GM19193 (cell line): ENCODE data around the gene FCRL6.

Experiments used
- POLR2A ChIP-seq: IDR thresholded peaks from 4 replicates; pipeline ENCODE4 v1.6.1; 2011; ENCODE audit not compliant: insufficient read depth, insufficient read length; ENCODE audit errors: extremely low read depth

The FCRL6 gene

DNA sequence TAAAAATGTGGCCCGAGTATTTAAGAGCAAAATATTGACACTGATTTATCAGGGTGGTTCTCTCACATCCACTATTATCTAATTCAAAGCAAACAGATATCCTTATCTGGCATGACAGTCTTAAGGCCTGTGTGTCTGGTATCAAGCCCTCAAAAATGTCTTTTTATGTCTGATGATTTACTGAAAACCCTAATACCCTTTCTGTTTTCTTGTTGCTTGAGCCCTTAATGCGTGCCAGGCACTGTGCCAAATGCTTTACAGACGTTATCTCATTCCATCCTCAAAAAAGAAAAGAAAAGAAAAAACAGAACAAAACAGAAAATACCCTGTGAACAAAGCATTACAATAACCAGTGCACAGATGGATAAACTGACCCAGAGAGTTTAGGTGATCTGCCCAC lies 15.7 kb upstream of the FCRL6 start:
- no peak for TF ChIP-seq POLR2A

DNA sequence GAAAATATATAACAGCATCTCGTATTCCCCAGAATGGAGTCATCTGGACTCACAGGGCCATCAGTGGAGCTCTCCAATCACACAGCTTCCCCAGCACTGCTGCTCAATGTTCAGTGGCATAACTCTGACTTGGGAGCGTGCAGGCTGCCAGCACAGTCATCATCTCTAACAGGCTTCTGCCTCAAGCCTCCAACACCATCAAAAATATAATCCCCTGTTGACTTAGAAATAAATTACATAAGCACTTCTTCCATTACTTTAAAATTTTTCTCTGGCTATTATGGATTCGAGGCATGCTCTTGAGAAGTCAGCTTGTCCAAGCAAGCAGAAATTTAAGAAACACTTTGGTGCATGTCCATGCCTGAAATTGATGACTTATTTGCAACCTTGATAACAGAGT lies 15.2 kb upstream of the FCRL6 start:
- TF ChIP-seq POLR2A = no peak

DNA sequence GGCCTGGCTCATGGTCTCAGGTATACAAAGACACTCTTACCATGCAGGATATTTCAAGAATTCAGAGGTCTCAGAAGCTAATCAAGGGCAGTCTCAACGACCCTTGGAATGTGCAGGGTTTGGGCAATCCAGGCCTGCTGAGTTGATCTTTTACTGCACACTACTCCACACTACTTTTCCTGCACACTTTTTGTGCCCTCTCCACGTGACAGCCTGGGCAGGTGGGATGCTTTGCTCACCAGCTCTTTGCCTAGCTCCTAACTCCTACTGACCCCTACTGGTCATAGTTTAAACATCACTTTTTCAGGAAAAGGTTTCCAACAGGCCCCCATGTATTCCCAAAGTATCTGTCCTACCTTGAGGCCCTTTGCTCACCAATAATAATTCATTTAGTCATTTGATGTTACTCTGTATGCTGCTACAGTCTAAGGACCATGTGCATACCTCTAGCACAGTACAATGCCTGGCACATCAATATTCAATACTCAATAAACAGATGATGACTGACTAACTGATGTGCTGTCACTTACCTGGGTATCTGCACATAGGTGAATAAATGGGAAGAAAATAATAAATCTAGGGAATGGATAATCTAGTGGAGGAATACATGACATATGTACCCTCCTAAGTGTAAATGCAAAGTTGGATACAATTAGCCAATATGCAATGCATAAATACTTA lies 11.8 kb upstream of the FCRL6 start:
- no peak for TF ChIP-seq POLR2A

DNA sequence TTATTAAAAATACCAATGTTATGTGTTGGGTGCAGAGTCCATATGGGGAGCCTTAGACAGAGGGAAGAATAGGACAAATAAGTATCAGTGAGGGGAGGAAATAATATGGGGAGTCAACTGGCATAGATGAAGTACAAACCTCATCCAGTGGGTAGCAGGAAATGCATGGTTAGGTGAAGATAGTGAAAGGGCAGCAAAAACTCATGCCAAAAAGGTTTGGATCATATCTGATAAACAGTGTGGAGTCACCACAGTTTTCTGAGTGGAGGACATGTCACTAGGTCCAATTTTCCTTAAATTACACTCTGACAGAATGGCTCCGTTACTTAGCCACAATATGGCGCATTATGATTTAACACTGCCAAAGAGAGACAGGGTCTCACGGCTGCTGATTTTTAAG lies 11.1 kb upstream of the FCRL6 start:
- no peak for TF ChIP-seq POLR2A

DNA sequence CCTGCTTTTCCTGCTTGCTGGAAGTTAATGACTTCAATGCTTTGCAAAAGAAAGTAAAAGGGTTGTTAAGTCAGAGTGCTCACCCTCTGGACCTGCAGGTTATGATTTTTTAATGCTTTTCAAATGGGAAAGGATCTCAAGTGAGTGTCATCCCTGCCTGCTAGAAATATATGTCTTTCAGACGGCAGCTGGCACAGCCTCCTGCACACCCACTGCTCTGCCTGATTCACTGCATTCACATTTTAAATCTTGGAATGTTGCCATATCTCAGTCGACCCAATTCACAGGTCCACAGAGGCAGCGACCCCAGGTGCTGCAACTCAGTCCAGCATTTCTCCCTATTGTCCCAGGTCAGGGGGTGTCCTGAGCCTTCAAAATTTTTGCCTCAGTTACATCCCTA lies 10.7 kb upstream of the FCRL6 start:
- no peak for TF ChIP-seq POLR2A

DNA sequence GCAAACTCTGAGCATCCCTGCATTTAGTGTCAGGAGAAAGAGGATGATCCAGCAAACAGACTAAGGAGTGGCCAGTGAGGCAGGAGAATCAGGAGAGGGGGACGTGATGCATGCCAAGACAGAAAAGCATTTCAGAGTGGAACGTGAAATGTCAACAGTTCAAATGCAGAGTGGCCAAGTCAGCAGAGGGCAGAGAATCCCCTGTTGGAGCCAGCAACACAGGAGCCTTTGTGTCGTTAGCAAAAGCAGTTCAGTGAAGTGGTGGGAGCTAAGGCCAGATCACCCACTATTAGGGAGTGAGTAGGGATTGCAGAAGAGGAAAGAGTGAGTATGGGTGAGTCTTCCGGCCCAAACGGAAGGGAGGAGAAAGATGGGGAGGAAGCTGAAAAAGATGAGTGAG lies 6.6 kb upstream of the FCRL6 start:
- no peak for TF ChIP-seq POLR2A

DNA sequence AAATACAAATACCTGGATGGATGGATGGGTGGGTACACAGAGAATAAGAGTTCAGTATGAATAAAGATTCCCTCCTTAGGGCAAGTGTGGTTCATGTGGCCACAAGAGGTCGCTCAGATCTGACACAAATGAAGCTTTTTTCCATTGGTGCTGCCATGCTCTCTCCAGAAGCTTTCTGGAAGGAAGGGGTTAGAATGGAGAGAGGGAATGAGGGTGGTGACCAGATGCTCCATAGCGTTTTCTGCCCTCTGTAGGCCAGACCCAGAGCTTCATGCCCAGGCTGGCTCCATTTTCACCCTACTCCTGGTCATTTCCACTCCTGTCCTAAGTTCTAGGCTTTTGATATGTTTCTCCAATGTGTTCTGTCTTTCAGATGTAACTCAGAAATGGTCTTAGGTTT lies 3.3 kb upstream of the FCRL6 start:
- no peak for TF ChIP-seq POLR2A

DNA sequence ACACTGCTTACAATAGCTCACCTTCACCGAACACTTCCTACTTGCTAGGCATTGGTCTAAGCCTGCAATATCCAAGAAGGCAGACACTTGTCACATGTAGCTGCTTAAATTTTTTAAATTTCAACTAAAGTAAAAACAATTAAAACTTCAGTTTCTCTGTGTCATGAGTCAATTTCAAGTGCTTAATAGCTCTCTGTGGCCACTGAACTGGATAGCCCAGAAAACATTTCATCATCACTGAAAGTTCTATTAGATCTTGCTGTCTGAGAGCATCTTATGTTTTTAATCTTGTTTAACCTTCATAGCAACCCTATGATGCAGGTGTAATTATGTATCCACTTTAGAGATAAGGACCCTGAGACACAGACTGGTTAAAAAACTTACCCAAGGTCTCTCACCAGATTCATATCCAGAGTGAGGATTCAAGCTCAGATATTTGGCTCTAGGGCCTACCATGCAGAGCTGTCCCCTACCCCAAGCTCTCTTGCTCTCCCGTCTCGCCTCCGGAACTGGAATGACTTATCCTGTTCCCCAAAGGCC lies 2.6 kb upstream of the FCRL6 start:
- no peak for TF ChIP-seq POLR2A

DNA sequence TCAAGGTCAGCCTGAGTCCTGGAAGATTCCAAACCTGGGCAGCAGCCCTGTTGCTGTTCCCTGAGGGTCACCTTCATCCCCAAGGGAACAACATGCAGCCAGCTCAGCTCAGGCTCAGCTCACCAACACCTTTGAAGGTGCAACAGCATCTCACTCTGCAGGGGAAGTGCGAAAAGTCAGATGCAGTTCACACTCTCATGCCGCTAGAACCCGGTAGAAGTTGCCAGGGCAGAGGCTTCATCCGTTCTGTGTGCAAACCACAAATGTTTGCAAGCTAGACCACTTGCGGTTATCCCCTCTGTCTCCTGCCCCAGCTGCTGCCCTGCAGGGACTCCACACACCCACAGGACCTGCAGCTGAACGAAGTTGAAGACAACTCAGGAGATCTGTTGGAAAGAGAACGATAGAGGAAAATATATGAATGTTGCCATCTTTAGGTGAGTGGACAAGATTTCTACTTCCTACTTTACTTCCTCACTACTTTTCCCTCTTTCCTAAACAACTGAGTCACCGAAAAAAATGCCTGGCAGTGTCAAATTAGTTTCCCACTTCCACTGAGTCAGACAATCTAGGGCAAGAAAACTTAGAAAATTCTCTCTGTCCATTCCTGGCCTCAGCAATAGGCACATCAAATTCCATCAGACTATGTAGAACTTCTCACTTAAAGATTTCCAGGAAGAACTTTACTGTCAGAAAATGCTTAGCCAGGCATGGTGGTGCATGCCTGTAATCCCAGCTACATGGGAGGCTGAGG lies 1.8 kb upstream of the FCRL6 start:
- TF ChIP-seq POLR2A = no peak

DNA sequence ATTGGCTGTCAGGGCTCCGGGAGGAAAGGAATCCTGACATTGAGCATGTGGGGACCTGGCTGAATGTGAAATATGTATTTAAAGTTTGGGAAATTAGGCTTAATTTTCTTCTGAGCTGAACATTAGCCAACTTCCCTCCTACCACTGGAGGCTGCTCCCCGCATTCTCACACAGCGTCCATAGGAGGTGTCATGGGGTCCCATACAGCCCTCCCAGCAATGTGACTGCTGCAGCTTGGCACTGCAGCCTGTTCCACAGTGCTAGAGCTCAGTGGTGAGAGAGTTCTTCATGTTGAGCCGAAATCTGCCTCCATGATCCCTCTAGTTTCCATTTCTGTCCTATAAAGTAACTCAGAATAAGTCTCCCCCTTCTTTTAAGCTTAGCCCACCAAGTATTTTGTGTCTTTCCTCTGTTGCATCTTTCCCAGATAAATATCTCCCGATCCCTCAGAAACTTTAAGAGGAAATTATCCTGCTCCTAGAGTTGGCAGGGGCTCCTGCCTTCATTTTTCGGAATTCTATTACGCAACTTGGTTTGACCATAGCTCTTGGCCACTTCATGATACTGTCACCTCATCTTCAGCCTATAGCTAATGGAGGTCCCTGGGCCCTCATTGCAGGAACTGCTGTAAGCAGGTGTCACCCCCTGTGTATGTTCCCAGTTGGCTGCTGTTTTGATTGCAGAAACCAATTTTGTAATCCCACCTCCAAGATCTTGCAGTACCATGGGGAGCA lies 2.0 kb downstream of the FCRL6 start:
- no peak for TF ChIP-seq POLR2A

DNA sequence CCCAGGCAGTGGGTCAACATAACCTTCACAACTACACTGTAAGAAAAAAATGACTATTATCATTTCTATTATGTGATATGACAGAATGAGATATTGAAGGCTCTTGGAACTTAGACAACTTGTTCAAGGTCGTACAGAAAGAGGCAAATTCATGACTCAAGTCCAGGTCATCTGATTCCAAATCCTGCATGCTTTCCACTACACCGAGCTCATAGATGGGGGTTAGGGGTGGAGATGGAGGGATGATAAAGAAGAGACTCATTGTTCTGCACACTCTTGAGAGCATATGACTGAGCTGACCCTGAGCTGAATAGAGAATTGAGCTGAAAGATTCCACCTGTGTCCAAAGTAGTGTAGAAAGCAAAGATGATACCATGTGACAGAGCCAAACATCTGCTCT lies 2.8 kb downstream of the FCRL6 start:
- no peak for TF ChIP-seq POLR2A

DNA sequence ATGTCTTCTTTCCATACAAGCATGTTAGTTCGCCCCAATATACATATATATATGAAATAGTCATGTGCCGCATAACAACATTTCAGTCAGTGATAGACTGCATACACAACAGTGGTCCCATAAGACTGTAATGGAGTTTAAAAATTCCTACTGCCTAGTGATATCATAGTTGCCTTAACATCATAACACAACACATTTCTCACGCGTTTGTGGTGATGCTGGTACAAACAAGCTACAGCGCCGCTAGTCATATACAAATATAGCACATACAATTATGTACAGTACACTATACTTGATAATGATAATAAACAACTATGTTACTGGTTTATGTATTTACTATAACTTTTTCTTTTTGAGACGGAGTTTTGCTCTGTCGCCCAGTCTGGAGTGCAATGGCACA lies 13.8 kb downstream of the FCRL6 start:
- TF ChIP-seq POLR2A = no peak

DNA sequence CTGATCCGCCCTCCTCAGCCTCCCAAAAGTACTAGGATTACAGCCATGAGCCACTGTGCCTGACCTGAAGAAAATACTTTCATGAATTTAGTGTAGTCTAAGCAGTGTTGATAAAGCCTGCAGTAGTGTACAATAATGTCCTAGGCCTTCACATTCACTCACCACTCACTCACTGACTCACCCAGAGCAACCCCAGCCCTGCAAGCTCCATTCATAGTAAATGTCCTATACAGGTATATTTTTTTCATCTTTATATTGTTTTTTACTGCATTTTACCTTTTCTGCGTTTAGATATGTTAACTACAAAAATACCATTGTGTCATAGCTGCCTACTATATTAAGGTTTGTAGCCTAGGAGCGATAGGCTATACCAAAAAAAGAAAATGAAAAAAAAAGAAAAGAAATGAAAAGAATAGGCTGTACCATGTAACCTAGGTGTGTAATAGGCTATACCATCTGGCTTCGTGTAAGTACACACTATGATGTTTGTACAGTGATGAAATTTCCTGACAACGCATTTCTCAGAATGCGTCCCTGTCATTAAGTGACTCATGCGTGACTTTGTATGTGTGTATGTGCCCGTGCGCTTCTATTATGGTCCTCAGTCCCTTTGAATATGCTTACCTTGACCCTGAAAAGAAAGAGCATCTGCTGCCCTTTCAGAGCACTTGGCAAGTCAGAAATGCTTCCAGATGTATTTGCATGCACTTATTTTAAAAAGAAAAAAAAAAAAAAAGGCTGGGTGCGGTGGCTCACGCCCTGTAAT lies 15.3 kb downstream of the FCRL6 start:
- TF ChIP-seq POLR2A = no peak

DNA sequence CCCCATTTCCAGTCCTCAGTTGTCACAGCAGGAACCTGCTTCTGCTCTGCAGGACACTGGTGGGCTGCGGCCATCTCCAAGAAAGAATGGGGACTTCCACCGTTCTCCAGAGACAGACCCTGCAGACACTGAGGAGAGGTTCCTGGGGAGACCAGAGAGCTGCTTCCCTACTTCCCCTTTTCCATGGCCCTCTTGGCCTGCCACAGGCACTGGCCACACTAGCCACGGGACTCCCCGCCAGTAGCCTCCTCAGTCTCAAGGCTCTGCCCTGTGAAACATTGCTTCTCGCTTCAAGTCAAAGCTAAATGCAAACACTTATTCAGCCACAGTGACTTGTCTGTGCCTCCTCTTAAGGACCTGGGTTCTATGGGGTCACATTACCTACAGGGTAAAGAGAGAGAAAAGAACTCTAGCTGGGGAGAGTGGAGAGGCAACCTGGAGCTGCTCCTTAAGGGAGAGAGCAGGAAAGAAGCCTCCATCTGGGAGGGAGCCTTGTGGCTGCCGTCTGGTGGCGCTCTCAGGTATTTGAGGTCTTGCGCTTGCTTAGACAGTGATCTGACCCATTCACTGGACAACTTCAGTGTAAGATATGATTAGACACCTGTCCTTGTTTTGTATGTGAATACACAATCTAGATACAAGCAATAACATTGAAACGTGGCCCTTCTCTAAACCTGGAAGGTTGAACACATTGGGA lies 19.2 kb downstream of the FCRL6 start:
- no peak for TF ChIP-seq POLR2A
